Activated T-cell treated with anti-CD3 and anti-CD28 coated beads for 4 hours (primary cell): Measurements from ENCODE around the gene BRSK1.

Source experiments
- DNase-seq: peaks from one replicate; pipeline ENCODE4 v3.0.0-alpha.2; 2020

The BRSK1 gene

GRCh38 chr19:55355213-55355821 lies 71.5 kb downstream of the BRSK1 start:
- no peak for DNase-seq

- DNase-seq = no peak
These were observed 74.7 kb downstream of the BRSK1 start for GRCh38 chr19:55358493-55358892.

- DNase-seq = no peak
These were observed 75.4 kb downstream of the BRSK1 start for GRCh38 chr19:55358943-55359908.

- DNase-seq = no peak
These were observed 77.1 kb downstream of the BRSK1 start for GRCh38 chr19:55360902-55361301.
